ENCODE results near the gene PTX4. TPM values are rescaled to one million over a fixed set of nuclear protein-coding genes. Genes with fewer than 3 reads are reported as not detected.

PTX4 gene
- polyA plus RNA-seq, 6 donors from 2014 or later = not detected

- Mint-ChIP-seq H3K4me3 (peak overlapping the region in 1 of 8 donors; percentile 75), H3K27me3 (no peaks in the 10 kb centered on the region), H3K27ac (no peak overlapping the region), H3K4me1 (no peaks in the 10 kb centered on the region), H3K9me3 (no peaks in the 10 kb centered on the region), H3K36me3 (peaks cover 0 to 2% of the 10 kb centered on the region in 2 donors)
- no peak for DNase-seq
- ATAC-seq (ENCODE audit: low read depth in 2 of 2) = no peak
Observed at GRCh38 chr16:1502092-1503004, 13.6 kb upstream of the PTX4 start.

GRCh38 chr16:1501630-1502029 lies 12.9 kb upstream of the PTX4 start:
- Mint-ChIP-seq H3K27me3 (no peaks in the 10 kb centered on the region), H3K4me3 (no peak overlapping the region), H3K36me3 (no peaks in the 10 kb centered on the region), H3K9me3 (no peaks in the 10 kb centered on the region), H3K27ac (no peak overlapping the region), H3K4me1 (no peaks in the 10 kb centered on the region)
- ATAC-seq (ENCODE audit: low read depth in 2 of 2) (no peak), DNase-seq (no peak)

- no peak for DNase-seq
- no peak overlapping the region for H3K27ac Mint-ChIP-seq
- no peaks in the 10 kb centered on the region for H3K9me3 Mint-ChIP-seq
- no peaks in the 10 kb centered on the region for H3K4me1 Mint-ChIP-seq
- H3K36me3 Mint-ChIP-seq = no peaks in the 10 kb centered on the region
- no peaks in the 10 kb centered on the region for H3K27me3 Mint-ChIP-seq
- ATAC-seq (ENCODE audit: low read depth in 2 of 2) = no peak
- no peak overlapping the region for H3K4me3 Mint-ChIP-seq
Observed at GRCh38 chr16:1500465-1501150, 11.9 kb upstream of the PTX4 start.

GRCh38 chr16:1499756-1500464 lies 11.2 kb upstream of the PTX4 start:
- no peak overlapping the region for H3K4me3 Mint-ChIP-seq
- ATAC-seq (ENCODE audit: low read depth in 2 of 2) (no peak), DNase-seq (no peak)
- H3K4me1 Mint-ChIP-seq = no peaks in the 10 kb centered on the region
- no peaks in the 10 kb centered on the region for H3K27me3 Mint-ChIP-seq
- no peaks in the 10 kb centered on the region for H3K9me3 Mint-ChIP-seq
- H3K27ac Mint-ChIP-seq = no peak overlapping the region
- H3K36me3 Mint-ChIP-seq = no peaks in the 10 kb centered on the region

GRCh38 chr16:1498899-1499676 lies 10.3 kb upstream of the PTX4 start:
- H3K27me3 Mint-ChIP-seq = no peaks in the 10 kb centered on the region
- DNase-seq (no peak), ATAC-seq (ENCODE audit: low read depth in 2 of 2) (no peak)
- no peaks in the 10 kb centered on the region for H3K36me3 Mint-ChIP-seq
- H3K4me3 Mint-ChIP-seq = no peak overlapping the region
- H3K4me1 Mint-ChIP-seq = peaks cover 0 to 1% (median 0%) of the 10 kb centered on the region in 3 donors
- H3K27ac Mint-ChIP-seq = no peak overlapping the region
- no peaks in the 10 kb centered on the region for H3K9me3 Mint-ChIP-seq

GRCh38 chr16:1497014-1497598 lies 8.4 kb upstream of the PTX4 start:
- no peaks in the 10 kb centered on the region for H3K27me3 Mint-ChIP-seq
- H3K4me1 Mint-ChIP-seq = peaks cover 10 to 11% (median 11%) of the 10 kb centered on the region in 3 donors
- H3K4me3 Mint-ChIP-seq = peak overlapping the region in 3 of 8 donors; percentile 53 to 74 (median 61)
- no peaks in the 10 kb centered on the region for H3K9me3 Mint-ChIP-seq
- H3K27ac Mint-ChIP-seq = peak overlapping the region in 1 of 6 donors; percentile 67
- no peaks in the 10 kb centered on the region for H3K36me3 Mint-ChIP-seq
- DNase-seq (no peak), ATAC-seq (ENCODE audit: low read depth in 2 of 2) (no peak)

GRCh38 chr16:1496464-1496863 lies 7.7 kb upstream of the PTX4 start:
- peak overlapping the region in 5 of 8 donors; percentile 35 to 74 (median 61) for H3K4me3 Mint-ChIP-seq
- H3K27ac Mint-ChIP-seq = no peak overlapping the region

GRCh38 chr16:1495889-1496262 lies 7.1 kb upstream of the PTX4 start:
- Mint-ChIP-seq H3K27ac (no peak overlapping the region), H3K4me1 (peaks cover 10 to 19% (median 13%) of the 10 kb centered on the region in 3 donors), H3K9me3 (no peaks in the 10 kb centered on the region), H3K4me3 (peak overlapping the region in 3 of 8 donors; percentile 8 to 82 (median 53)), H3K36me3 (no peaks in the 10 kb centered on the region), H3K27me3 (no peaks in the 10 kb centered on the region)
- ATAC-seq (ENCODE audit: low read depth in 2 of 2) = no peak
- DNase-seq = no peak

More at GRCh38 chr16:1496464-1496863, 7.7 kb upstream of the PTX4 start:
- H3K9me3 Mint-ChIP-seq = no peaks in the 10 kb centered on the region
- H3K27me3 Mint-ChIP-seq = no peaks in the 10 kb centered on the region
- no peaks in the 10 kb centered on the region for H3K36me3 Mint-ChIP-seq
- H3K4me1 Mint-ChIP-seq = peaks cover 10 to 16% (median 13%) of the 10 kb centered on the region in 3 donors
- no peak for DNase-seq
- no peak for ATAC-seq (ENCODE audit: low read depth in 2 of 2)

GRCh38 chr16:1495211-1495888 lies 6.6 kb upstream of the PTX4 start:
- H3K4me1 Mint-ChIP-seq = peaks cover 10 to 19% (median 13%) of the 10 kb centered on the region in 3 donors
- H3K27ac Mint-ChIP-seq = peak overlapping the region in 1 of 6 donors; percentile 29
- peak overlapping the region; percentile 8 to 98 (median 57) for H3K4me3 Mint-ChIP-seq
- no peaks in the 10 kb centered on the region for H3K27me3 Mint-ChIP-seq
- DNase-seq (no peak), ATAC-seq (ENCODE audit: low read depth in 2 of 2) (no peak)
- H3K36me3 Mint-ChIP-seq = no peaks in the 10 kb centered on the region
- no peaks in the 10 kb centered on the region for H3K9me3 Mint-ChIP-seq

GRCh38 chr16:1494711-1495110 lies 6.0 kb upstream of the PTX4 start:
- no peaks in the 10 kb centered on the region for H3K9me3 Mint-ChIP-seq
- peak overlapping the region; percentile 61 to 99 (median 93) for H3K4me3 Mint-ChIP-seq
- H3K27ac Mint-ChIP-seq = peak overlapping the region in 1 of 6 donors; percentile 29
- no peaks in the 10 kb centered on the region for H3K27me3 Mint-ChIP-seq
- DNase-seq (no peak), ATAC-seq (ENCODE audit: low read depth in 2 of 2) (no peak)
- peaks cover 10 to 19% (median 13%) of the 10 kb centered on the region in 3 donors for H3K4me1 Mint-ChIP-seq
- no peaks in the 10 kb centered on the region for H3K36me3 Mint-ChIP-seq

GRCh38 chr16:1494129-1494640 lies 5.4 kb upstream of the PTX4 start:
- Mint-ChIP-seq H3K4me3 (peak overlapping the region; percentile 86 to 99 (median 96)), H3K9me3 (no peaks in the 10 kb centered on the region), H3K27ac (peak overlapping the region; percentile 54 to 100 (median 78)), H3K4me1 (peaks cover 10 to 19% (median 13%) of the 10 kb centered on the region in 3 donors), H3K27me3 (no peaks in the 10 kb centered on the region), H3K36me3 (no peaks in the 10 kb centered on the region)
- ATAC-seq (ENCODE audit: low read depth in 2 of 2) (no peak), DNase-seq (no peak)

- Mint-ChIP-seq H3K9me3 (no peaks in the 10 kb centered on the region), H3K27me3 (no peaks in the 10 kb centered on the region), H3K36me3 (no peaks in the 10 kb centered on the region), H3K4me3 (peak overlapping the region; percentile 86 to 99 (median 96)), H3K27ac (peak overlapping the region in 4 of 6 donors; percentile 76 to 100 (median 98)), H3K4me1 (peaks cover 10 to 19% (median 13%) of the 10 kb centered on the region in 3 donors)
- peak; percentile 3 to 18 for ATAC-seq (ENCODE audit: low read depth in 2 of 2)
- no peak for DNase-seq
Observed at GRCh38 chr16:1493746-1494094, 5.0 kb upstream of the PTX4 start.

Measured in naive B cell (primary cell).